ENCODE data around the gene DPP6.

Gene DPP6

DNA sequence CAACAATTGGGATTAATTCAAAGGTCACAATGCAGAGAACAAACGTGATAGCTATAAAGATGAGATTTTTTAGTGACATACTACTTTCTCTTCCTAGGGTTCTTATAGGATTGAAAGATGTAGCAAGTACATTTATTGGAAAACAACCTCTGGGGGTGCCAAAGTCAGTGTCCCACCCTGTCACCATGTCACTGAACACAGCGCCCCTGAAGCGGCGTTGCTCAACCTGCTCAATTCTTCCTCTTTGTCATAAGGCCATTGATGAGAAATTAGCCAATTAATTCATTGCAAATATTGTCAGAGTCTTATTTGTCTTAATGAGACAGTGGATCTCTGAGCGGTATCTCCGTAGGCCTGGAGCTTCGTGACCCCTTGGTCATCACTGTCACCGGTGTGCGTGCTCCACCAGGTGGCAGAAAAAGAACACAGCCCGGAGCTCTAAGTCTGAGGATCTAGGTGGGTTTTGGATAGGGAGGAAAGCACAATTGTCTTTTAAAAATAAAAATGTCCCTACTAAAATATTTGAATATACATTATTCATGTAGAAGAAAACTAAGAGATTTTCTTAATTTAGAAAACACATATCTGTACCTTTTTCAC lies 588.2 kb downstream of the DPP6 start:
- TF ChIP-seq, protein P1, sequence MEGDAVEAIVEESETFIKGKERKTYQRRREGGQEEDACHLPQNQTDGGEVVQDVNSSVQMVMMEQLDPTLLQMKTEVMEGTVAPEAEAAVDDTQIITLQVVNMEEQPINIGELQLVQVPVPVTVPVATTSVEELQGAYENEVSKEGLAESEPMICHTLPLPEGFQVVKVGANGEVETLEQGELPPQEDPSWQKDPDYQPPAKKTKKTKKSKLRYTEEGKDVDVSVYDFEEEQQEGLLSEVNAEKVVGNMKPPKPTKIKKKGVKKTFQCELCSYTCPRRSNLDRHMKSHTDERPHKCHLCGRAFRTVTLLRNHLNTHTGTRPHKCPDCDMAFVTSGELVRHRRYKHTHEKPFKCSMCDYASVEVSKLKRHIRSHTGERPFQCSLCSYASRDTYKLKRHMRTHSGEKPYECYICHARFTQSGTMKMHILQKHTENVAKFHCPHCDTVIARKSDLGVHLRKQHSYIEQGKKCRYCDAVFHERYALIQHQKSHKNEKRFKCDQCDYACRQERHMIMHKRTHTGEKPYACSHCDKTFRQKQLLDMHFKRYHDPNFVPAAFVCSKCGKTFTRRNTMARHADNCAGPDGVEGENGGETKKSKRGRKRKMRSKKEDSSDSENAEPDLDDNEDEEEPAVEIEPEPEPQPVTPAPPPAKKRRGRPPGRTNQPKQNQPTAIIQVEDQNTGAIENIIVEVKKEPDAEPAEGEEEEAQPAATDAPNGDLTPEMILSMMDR (IDR thresholded peaks at IDR 0.05; ENCODE audit: low read depth, low read length), result peak; percentile 64
- no peak overlapping the region for H3K27ac ChIP-seq
- DNase-seq, result peak; percentile 49
- H3K36me3 ChIP-seq, result no peaks in the 10 kb centered on the region
- no peak overlapping the region for H3K4me3 ChIP-seq (ENCODE audit: low read depth, low read length)
- peaks cover 71% of the 10 kb centered on the region for H3K27me3 ChIP-seq (ENCODE audit: insufficient read depth, low read depth, severe bottlenecking)
- H3K9me3 ChIP-seq (ENCODE audit: severe bottlenecking), result no peaks in the 10 kb centered on the region

- no peaks in the 10 kb centered on the region for H3K36me3 ChIP-seq
- H3K27ac ChIP-seq, result no peak overlapping the region
- no peak for DNase-seq
- no peak overlapping the region for H3K4me3 ChIP-seq (ENCODE audit: low read depth, low read length)
- TF ChIP-seq, protein P1 (IDR thresholded peaks at IDR 0.05; ENCODE audit: low read depth, low read length), result no peak
- peaks cover 71% of the 10 kb centered on the region for H3K27me3 ChIP-seq (ENCODE audit: insufficient read depth, low read depth, severe bottlenecking)
- no peaks in the 10 kb centered on the region for H3K9me3 ChIP-seq (ENCODE audit: severe bottlenecking)
These were observed 588.7 kb downstream of the DPP6 start for GRCh38 chr7:154640917-154641316.

DNA sequence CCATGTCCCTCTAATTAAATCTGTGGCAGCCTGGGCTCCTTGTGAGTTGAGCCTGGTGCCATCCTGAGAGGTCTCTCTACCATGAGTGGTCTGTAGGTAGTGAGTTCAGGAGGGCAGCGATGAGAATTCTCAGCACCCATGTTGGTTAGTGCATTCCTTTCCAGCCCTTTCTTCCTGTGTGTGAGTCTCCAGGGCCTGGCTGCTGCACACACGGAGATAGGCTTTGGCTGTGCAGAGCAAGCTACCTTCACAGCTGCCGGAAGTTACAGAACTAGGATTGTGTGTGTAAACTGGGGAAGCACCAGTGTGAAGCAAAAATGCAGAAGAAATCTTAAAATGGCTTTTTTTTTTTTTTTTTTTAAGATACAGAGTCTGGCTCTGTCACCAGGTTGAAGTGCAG lies 592.2 kb downstream of the DPP6 start:
- DNase-seq, result no peak
- Histone ChIP-seq H3K4me3 (ENCODE audit: low read depth, low read length) (no peak overlapping the region), H3K36me3 (no peaks in the 10 kb centered on the region), H3K9me3 (ENCODE audit: severe bottlenecking) (no peaks in the 10 kb centered on the region), H3K27me3 (ENCODE audit: insufficient read depth, low read depth, severe bottlenecking) (peaks cover 67% of the 10 kb centered on the region), H3K27ac (no peak overlapping the region)
- TF ChIP-seq, protein P1 (IDR thresholded peaks at IDR 0.05; ENCODE audit: low read depth, low read length), result no peak

DNA sequence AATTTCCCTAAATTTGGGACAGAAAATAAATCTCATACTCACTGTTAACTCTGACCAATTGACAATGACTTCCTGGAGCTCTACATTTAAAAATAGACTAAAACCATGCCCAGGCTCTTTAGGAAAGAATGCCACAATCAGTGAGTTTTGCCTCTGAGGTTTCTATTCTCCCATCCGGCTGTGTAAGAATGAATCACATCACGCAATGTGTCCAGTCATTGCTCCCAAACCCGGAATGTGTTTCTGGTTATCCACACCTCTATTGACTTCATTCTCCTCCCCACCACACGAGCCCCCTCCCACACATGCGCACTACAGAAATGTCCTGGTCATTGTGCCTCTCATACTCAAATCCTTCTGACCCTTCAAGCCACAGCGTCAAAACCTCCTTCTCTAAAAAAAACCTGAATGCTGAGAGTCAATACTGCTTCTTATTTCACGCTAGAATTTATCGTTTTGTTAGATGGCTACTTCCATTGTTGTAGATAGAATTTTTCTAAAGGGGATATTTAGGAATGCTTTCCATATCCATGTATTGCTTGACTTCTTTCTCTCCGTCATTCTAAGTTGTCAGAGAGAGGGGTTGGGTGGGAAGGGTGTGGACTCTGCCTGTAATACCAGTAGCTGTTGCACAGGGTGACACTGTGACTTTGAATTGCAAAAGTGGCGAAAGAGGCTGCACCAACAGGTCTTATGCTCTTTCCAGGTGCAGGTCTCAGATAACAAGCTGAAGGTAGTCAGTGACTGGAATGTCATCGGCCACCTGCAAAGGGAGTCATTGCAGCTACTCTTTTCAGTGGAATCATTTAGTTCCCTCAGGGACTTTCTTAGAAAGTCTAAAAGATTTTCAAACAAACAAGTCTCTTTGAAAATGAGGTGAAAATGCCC lies 594.2 kb downstream of the DPP6 start:
- H3K4me3 ChIP-seq (ENCODE audit: low read depth, low read length), result no peak overlapping the region
- TF ChIP-seq, protein P1 (IDR thresholded peaks at IDR 0.05; ENCODE audit: low read depth, low read length), result no peak
- peaks cover 77% of the 10 kb centered on the region for H3K27me3 ChIP-seq (ENCODE audit: insufficient read depth, low read depth, severe bottlenecking)
- H3K9me3 ChIP-seq (ENCODE audit: severe bottlenecking), result no peaks in the 10 kb centered on the region
- DNase-seq, result no peak
- no peaks in the 10 kb centered on the region for H3K36me3 ChIP-seq
- no peak overlapping the region for H3K27ac ChIP-seq

DNA sequence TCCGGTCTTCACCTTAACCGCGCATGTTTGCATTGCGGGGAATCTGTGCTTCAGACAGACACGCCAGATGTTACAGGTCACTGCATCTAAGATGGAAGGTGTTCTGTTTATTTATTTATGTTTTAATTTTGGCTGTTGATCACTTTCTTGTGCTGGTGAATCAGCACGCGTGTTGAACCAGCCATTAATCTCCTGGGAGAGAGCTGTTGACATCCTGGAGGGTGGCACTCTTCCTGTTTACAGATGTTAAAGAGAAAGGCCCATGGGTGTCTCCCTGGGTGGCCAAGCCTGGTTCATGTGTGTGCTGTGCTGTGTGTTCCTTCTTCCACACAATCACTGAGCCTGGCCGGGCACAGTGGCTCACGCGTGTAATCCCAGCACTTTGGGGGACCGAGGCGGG lies 595.4 kb downstream of the DPP6 start:
- Histone ChIP-seq H3K27ac (no peak overlapping the region), H3K9me3 (ENCODE audit: severe bottlenecking) (no peaks in the 10 kb centered on the region), H3K27me3 (ENCODE audit: insufficient read depth, low read depth, severe bottlenecking) (peaks cover 76% of the 10 kb centered on the region), H3K36me3 (no peaks in the 10 kb centered on the region), H3K4me3 (ENCODE audit: low read depth, low read length) (no peak overlapping the region)
- DNase-seq, result no peak
- TF ChIP-seq, protein P1 (IDR thresholded peaks at IDR 0.05; ENCODE audit: low read depth, low read length), result no peak
